GM21526 (cell line): ENCODE measurements around the gene CCDC188.

Experiments used
- ATAC-seq: cut with Tn5 transposase; IDR thresholded peaks from one replicate; pipeline ENCODE4 v1.9.1; 2021; ENCODE audit warnings: moderate library complexity; ENCODE audit not compliant: unreplicated experiment, low FRiP score

CCDC188 gene

DNA sequence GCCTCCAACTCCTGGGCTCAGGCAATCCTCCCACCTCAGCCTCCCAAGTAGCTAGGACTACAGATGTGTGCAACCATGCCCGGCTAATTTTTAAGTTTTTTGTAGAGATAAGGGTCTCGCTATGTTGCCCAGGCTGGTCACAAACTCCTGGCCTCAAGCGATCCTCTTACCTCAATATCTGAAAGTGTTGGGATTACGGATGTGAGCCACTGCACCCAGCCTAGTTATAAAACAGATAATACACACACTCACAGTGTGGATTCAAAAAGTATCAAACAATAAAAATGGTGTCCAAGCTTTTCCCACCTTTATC is 377 bp upstream of the CCDC188 start:
- no peak for ATAC-seq

DNA sequence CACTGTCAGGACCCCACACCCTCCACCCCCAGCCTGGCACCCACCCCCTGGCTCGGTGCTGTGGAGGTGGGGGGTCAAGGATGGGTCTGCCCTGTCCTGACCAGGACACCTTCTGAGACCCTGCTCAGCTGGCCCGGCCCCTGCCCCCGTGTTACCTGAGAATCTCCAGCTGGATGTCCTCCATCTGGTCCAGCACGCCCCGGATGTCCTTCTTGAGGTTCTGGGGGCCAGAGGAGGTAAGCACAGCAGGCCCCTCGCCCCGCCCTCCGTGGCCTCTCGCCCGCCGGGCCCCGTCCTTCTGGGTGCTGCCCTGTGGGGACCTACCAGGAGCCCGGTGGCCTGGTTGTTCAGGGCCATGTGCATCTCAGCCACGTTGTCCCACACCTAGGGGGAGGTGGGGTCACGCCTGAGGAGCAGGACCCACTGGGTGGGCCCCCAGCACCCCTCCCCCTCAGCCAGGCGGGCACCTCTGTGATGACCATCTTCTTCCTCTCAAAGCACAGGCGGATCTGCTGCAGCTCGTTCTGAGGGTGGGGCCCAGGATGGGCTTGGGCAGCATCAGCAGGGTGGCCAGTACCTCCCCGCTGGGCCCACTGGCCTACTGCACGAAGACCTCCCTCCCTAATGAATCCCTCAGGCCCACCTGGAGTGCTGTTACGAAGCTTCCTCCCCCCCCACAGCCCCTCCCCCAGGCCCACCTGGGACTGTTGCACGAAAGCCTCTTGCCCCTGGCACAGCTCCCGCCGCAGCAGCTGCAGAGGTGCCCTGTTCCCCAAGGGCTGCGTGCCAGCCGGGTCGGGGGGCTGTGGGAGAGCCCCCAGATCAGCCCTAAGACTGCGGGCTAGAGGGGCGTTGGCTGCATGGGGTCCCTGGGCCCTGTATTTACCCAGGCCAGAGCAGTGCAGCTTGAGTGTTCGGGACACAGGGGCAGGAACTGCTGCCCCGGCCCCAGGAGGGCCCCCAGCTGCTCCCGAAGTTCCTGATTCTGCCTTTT is 1.3 kb downstream of the CCDC188 start:
- no peak for ATAC-seq

GRCh38 chr22:20148414-20148813 is 2.4 kb downstream of the CCDC188 start:
- no peak for ATAC-seq

GRCh38 chr22:20147237-20147988 is 3.4 kb downstream of the CCDC188 start:
- ATAC-seq, result no peak

DNA sequence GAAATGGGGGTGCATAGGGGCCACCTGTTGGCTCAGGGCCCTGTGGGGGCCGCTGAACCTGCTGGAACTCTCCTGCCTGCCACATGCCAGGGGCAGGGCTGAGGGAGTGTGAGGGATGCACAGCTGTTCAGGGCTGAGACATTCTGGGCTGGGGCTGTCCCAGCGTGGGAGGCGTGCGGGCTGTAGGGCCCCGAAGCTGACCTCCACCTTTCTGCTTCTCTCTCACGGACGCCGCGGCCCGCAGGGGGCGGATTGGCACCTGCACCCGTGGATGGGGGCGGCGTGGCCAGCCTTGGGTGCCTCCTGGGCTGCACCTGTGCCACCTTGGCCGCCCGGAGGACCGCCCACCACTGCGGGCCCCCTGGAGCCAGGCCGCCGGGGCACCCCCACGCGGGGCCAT is 4.1 kb downstream of the CCDC188 start:
- no peak for ATAC-seq

DNA sequence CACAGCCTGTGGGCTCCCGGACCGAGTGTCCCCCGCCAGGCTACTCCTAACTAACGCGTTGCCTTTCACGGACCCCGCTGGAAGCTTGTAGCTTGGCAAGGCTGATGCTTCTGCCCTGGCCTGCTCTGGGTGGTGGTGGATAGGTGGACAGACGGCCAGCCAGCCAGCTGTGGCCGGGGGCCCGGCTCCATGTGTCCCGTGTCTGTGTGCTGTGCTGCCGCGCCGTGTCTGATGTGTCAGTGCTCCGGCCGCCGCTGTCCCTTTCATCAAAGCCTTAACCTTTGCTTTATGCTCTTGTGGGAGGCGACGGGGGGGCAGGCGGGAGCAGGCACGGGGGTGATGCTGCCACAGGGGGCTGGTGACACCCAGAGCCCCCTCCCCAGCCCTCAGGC is 5.0 kb downstream of the CCDC188 start:
- ATAC-seq, result no peak

DNA sequence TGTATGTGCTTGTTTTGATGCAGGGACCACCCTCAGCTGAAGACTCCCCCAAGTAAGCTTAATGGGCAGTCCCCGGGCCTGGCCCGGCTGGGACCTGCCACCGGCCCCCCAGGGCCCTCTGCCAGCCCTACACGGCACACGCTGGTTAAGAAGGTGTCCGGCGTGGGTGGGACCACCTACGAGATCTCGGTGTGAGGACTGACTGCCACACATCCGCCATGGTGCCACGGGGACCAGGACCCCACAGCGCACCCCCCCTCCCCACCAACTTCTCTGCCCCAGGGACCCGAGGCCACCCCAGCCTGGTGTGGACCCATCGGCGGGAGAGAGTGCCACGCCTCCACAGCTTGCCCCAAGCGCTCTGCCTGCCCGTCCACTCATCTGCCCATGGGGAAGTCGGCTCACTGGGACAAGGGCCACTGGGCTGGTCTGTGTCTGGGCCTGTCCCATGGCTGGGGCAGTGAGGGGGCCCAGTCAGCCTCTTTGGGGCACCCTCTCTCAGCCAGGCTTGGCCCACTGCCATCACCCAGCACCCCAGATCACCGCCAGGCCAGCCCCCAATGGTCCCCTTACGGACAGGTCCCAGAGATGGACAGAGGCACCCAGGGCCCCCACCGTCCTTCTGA is 5.5 kb downstream of the CCDC188 start:
- ATAC-seq, result no peak

DNA sequence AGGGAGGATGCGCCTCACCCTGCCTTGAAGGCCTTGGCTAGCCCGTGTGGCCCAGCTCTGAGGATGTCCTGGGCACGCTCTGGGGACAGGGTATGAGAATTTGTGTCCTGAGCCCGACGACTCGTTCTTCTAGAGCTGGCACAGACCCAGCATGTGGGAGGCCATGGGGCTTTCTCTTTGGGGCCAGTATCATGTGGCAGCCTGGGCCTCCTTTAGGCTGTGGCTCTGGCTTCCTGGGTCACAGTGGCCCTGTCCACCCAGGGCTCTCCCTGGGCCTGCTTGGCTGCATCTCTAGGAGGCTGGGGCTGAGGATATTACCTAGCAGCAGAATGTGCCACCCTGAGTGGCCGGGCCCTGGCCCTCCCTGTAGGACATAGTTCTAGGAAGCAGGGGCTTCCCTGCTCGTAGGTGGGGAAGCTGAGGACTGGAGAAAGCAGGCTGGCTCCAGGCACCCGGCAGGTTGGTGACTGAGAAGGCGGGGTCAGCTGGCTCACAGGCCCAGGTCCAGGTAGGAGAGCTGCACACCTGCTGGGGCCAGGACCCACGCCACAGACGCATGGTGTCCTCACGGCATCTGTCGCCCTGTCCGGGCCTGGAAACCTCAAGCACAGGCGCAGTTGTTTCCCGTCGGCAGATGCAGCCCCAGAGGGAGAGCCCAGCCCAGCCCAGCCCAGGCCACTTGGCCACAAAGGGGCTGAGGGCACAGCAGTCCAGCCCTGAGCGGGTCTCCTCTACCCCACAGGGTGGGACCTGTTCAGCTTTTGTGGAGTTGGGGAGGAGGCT is 6.8 kb downstream of the CCDC188 start:
- no peak for ATAC-seq

GRCh38 chr22:20142711-20143621 is 7.9 kb downstream of the CCDC188 start:
- no peak for ATAC-seq

DNA sequence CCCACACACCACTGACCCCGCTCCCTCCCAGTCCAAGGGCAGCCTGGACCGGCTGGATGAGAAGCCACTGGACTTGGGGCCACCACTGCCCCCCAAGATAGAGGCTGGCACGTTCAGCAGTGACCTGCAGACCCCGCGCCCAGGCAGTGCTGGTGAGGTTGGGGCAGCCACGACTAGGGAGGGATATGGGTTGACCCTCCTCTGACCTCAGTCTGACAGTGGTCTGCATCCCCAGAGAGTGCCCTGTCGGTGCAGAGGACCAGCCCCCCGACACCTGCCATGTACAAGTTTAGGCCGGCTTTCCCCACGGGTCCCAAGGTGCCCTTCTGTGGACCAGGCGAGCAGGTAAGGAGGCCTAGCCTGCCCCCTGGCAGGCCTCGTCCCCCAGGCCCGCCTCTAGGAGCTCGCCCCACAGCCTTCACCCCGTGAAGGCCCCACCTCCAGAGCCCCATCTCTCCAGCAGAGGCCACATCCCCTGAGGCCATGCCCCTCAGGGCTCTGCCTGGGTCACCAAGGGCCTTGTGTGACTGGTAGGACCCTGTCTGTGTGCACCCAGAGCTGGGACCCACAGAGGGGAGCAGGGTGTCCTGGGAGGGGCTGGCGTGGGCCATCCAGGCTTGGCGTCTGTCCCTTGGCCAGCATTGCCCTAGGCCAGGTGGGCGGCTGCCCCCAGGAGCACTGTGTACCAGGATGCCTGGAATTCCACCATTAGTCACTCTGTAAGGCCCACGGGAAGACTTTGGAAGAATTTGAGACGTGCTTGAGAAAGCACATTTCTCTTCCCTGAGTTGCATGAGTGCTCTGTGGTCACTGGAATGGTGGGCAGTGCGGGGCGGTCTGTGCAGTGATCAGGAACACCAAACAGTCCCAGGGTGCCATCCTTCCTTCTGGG is 9.4 kb downstream of the CCDC188 start:
- no peak for ATAC-seq

DNA sequence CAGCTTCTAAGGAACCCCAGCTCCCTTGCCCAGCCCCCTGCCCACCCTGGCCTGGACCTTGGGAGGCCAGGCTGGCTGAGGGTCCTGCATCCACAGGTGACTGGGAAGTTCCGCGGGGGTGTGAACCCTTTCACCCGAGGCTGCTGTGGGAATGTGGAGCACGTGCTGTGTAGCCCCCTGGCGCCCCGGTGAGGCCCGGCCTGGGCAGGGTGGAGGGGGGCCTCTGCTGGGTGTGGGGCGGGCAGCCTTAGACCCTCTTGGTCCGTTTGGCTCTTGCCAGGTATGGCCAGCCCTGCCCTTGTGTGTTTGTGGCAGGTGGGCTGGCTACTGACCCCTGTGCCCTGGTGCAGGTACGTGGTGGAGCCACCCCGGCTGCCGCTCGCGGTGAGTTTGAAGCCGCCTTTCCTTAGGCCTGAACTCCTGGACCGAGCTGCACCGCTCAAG is 10.3 kb downstream of the CCDC188 start:
- ATAC-seq, result no peak

DNA sequence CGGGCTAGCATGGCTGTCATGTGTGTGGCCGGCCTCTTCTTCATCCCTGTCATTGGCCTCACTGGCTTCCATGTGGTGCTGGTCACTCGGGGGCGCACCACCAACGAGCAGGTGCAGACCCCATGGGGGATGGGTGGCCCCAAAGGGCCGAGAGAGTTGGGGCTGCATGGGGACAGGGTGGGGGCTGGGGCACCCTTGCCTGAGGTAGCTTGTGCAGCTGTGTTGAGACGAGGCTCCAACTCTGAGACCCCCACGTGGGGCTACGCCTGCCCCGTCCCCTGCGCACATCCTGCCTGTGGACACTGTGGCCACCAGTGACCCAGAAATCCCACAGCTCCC is 10.8 kb downstream of the CCDC188 start:
- no peak for ATAC-seq

DNA sequence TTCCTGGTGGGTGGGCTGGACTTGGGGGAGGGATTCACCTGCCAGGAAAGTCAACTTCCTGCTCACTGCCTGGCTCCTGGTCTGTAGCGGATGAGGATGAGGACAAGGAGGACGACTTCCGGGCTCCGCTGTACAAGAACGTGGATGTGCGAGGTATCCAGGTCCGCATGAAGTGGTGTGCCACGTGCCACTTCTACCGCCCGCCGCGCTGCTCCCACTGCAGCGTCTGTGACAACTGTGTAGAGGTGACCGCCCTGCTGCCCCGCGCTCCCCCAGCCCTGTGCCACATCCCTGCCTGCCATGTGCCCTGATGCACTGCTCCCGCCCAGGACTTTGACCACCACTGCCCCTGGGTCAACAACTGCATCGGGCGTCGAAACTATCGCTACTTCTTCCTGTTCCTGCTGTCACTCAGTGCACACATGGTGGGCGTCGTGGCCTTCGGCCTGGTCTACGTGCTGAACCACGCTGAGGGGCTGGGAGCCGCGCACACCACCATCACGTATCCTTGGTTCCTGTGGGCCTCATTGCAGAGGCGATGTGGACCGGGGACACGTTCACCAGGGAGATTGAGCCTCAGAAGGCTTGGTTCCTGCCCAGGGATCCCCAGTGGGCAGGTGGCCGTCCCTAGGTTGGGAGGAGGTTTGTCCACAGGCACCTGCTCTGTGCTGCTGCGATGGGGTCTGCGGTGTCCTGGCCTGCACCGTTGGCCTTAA is 11.3 kb downstream of the CCDC188 start:
- no peak for ATAC-seq

DNA sequence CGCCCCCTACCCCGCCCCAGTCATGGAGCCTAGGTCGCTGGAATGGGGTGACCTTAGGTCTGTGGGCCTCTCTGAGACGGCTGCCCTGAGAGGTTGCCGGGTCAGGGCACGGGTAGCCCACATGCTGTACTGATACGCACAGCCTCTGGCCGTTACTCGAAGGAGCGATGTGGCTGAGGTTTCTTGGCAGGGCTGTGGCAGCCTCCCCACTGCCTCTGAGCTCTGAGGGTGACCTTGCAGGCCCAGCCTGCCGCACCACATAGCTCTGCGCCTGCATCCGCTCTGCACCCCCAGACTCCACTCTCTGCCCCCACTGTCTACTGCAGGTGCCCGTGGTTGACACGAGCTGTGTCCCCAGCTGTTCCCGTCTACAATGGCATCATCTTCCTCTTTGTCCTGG is 12.0 kb downstream of the CCDC188 start:
- no peak for ATAC-seq

DNA sequence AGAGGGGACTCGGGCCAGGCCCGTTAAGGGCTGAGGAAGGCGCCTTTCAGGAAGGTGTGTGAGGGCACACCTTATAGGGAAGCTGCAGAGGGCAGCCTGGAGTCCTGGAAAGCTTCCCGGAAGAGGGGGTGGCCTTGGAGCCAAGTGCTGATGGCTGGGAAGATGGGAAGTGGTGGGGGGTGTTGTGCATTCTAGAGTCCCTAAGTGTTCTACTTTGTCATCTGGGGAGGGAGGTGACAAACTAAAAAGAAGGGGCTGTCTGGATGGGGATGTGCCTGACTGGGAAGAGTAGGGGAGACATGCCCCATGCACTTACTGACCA is 12.5 kb downstream of the CCDC188 start:
- no peak for ATAC-seq

GRCh38 chr22:20137671-20138416 is 13.0 kb downstream of the CCDC188 start:
- ATAC-seq, result no peak

DNA sequence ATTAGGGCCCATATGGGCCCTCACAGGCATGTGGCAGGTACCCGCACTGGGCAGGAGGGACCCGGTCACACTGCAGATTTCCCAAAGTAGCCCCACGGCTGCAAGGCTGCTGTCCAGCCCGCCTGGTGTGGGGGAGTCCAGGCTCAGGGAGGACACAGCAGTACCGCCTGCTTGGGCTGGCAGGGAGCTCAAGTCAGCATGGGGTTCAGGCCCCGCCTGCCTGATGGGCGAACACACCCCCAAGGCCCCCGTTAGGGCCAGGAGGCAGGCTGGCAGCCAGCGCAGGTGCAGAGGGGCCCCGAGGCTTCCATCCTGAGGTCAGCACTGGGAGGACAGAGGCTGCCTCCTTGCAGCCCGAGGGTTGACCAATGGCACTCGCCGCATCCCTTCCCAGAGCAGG is 13.7 kb downstream of the CCDC188 start:
- ATAC-seq, result no peak

GRCh38 chr22:20136603-20136873 is 14.3 kb downstream of the CCDC188 start:
- ATAC-seq, result no peak
